ENCODE measurements around the gene RAP1GDS1. TPM values are rescaled to one million over a fixed set of nuclear protein-coding genes. Genes with fewer than 3 reads are reported as not detected.

The RAP1GDS1 gene
- total and polyA plus RNA-seq, 2 of the 13 experiments (the other 11 are each of a cell fraction or from before 2014, with no cell fraction given) = 19.3 to 42.5 TPM

DNA sequence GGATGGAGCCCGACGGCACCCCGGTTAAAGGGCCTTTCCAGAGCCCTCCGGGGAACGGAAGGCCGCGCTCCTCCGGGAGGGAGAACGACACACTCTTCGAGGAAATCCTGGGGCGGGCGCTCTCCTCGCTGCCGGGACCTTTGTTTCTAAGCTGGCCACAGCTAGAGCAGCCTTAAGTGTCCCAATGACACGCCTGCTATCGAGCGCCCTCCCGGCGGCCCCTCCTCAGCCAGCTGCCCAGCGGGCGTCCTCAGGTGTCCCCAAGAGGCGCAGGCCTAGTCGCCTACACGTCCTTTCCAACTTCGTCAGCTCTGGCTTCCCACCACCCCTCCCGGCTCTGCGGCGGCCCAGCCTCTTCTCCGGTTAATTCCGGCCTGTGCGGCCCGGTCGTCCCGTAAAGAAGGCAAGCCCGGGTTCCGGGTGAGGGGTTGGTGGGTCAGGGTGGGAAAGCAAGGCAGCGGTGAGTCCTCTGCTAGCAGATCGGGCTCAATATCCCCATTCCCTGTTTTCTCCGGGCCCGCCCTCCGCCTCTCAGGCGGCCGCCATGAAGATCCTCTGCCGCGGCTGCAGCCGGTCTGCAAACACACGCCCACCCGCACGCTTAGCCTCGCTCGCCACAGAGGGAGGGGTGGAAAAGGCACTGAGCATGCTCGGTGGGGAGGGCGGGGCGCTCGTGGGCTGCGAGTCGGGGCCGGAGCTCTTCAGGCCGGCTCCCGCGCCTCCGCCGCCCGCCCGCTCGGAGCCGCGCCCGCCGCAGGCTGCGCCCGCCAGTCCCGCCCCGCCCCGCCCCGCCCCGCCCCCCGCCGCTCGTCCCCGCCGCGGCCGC, at the start of gene RAP1GDS1 (continued):
- TF ChIP-seq, protein P1, sequence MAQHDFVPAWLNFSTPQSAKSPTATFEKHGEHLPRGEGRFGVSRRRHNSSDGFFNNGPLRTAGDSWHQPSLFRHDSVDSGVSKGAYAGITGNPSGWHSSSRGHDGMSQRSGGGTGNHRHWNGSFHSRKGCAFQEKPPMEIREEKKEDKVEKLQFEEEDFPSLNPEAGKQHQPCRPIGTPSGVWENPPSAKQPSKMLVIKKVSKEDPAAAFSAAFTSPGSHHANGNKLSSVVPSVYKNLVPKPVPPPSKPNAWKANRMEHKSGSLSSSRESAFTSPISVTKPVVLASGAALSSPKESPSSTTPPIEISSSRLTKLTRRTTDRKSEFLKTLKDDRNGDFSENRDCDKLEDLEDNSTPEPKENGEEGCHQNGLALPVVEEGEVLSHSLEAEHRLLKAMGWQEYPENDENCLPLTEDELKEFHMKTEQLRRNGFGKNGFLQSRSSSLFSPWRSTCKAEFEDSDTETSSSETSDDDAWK (CRISPR knock-in tag; IDR thresholded peaks at IDR 0.05) = no peak
- TF ChIP-seq ZSCAN21 (CRISPR knock-in tag; IDR thresholded peaks at IDR 0.05; ENCODE audit: borderline replicate concordance) (0 out of 2 replicates have a peak, but pooled peaks have one; percentile 62), ZFX (CRISPR knock-in tag; IDR thresholded peaks at IDR 0.05; ENCODE audit: low read depth) (peak; percentile 98), ZNF432 (CRISPR knock-in tag; IDR thresholded peaks at IDR 0.05; ENCODE audit: borderline replicate concordance) (0 out of 2 replicates have a peak, but pooled peaks have one; percentile 53), MAFF (IDR thresholded peaks at IDR 0.05; ENCODE audit: low read depth, low read length) (no peak), HOXA7 (CRISPR knock-in tag; IDR thresholded peaks at IDR 0.05) (no peak), MED8 (CRISPR knock-in tag; IDR thresholded peaks at IDR 0.05; ENCODE audit: insufficient replicate concordance) (peak; percentile 55), ZFP36 (IDR thresholded peaks at IDR 0.05; ENCODE audit: borderline replicate concordance, low read depth, low read length, partially characterized antibody) (no peak), MBD4 (IDR thresholded peaks at IDR 0.05; ENCODE audit: borderline replicate concordance, low read length) (no peak), KDM5A (IDR thresholded peaks at IDR 0.05; ENCODE audit: borderline replicate concordance, low read length) (no peak), CENPX (CRISPR knock-in tag; IDR thresholded peaks at IDR 0.05) (no peak), HNRNPUL1 (IDR thresholded peaks at IDR 0.05; ENCODE audit: low read depth, low read length) (no peak)
- TF ChIP-seq, protein P2, sequence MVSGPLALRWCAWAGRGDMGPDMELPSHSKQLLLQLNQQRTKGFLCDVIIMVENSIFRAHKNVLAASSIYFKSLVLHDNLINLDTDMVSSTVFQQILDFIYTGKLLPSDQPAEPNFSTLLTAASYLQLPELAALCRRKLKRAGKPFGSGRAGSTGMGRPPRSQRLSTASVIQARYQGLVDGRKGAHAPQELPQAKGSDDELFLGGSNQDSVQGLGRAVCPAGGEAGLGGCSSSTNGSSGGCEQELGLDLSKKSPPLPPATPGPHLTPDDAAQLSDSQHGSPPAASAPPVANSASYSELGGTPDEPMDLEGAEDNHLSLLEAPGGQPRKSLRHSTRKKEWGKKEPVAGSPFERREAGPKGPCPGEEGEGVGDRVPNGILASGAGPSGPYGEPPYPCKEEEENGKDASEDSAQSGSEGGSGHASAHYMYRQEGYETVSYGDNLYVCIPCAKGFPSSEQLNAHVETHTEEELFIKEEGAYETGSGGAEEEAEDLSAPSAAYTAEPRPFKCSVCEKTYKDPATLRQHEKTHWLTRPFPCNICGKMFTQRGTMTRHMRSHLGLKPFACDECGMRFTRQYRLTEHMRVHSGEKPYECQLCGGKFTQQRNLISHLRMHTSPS (CRISPR knock-in tag; IDR thresholded peaks at IDR 0.05; ENCODE audit: low read depth) = no peak
- TF ChIP-seq, protein P3, sequence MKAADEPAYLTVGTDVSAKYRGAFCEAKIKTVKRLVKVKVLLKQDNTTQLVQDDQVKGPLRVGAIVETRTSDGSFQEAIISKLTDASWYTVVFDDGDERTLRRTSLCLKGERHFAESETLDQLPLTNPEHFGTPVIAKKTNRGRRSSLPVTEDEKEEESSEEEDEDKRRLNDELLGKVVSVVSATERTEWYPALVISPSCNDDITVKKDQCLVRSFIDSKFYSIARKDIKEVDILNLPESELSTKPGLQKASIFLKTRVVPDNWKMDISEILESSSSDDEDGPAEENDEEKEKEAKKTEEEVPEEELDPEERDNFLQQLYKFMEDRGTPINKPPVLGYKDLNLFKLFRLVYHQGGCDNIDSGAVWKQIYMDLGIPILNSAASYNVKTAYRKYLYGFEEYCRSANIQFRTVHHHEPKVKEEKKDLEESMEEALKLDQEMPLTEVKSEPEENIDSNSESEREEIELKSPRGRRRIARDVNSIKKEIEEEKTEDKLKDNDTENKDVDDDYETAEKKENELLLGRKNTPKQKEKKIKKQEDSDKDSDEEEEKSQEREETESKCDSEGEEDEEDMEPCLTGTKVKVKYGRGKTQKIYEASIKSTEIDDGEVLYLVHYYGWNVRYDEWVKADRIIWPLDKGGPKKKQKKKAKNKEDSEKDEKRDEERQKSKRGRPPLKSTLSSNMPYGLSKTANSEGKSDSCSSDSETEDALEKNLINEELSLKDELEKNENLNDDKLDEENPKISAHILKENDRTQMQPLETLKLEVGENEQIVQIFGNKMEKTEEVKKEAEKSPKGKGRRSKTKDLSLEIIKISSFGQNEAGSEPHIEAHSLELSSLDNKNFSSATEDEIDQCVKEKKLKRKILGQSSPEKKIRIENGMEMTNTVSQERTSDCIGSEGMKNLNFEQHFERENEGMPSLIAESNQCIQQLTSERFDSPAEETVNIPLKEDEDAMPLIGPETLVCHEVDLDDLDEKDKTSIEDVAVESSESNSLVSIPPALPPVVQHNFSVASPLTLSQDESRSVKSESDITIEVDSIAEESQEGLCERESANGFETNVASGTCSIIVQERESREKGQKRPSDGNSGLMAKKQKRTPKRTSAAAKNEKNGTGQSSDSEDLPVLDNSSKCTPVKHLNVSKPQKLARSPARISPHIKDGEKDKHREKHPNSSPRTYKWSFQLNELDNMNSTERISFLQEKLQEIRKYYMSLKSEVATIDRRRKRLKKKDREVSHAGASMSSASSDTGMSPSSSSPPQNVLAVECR (CRISPR knock-in tag; IDR thresholded peaks at IDR 0.05; ENCODE audit: borderline replicate concordance) = peak; percentile 76; the same call in 1 of the 2 replicates
- TF ChIP-seq, protein P4, sequence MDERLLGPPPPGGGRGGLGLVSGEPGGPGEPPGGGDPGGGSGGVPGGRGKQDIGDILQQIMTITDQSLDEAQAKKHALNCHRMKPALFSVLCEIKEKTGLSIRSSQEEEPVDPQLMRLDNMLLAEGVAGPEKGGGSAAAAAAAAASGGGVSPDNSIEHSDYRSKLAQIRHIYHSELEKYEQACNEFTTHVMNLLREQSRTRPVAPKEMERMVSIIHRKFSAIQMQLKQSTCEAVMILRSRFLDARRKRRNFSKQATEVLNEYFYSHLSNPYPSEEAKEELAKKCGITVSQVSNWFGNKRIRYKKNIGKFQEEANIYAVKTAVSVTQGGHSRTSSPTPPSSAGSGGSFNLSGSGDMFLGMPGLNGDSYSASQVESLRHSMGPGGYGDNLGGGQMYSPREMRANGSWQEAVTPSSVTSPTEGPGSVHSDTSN (CRISPR knock-in tag; IDR thresholded peaks at IDR 0.05) = no peak
- TF ChIP-seq, protein P5, sequence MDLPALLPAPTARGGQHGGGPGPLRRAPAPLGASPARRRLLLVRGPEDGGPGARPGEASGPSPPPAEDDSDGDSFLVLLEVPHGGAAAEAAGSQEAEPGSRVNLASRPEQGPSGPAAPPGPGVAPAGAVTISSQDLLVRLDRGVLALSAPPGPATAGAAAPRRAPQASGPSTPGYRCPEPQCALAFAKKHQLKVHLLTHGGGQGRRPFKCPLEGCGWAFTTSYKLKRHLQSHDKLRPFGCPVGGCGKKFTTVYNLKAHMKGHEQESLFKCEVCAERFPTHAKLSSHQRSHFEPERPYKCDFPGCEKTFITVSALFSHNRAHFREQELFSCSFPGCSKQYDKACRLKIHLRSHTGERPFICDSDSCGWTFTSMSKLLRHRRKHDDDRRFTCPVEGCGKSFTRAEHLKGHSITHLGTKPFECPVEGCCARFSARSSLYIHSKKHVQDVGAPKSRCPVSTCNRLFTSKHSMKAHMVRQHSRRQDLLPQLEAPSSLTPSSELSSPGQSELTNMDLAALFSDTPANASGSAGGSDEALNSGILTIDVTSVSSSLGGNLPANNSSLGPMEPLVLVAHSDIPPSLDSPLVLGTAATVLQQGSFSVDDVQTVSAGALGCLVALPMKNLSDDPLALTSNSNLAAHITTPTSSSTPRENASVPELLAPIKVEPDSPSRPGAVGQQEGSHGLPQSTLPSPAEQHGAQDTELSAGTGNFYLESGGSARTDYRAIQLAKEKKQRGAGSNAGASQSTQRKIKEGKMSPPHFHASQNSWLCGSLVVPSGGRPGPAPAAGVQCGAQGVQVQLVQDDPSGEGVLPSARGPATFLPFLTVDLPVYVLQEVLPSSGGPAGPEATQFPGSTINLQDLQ (CRISPR knock-in tag; IDR thresholded peaks at IDR 0.05) = peak; percentile 89; the same call in 1 of the 2 replicates

Data from HepG2 (cell line).